Measurements from ENCODE around the gene MYL9. TPM values are rescaled to one million over a fixed set of nuclear protein-coding genes. Genes with fewer than 3 reads are reported as not detected.
A peak's percentile ranks its signal among the peaks of the same experiment; 100 is the strongest.
"Not testable (repeated sequence)": the region's sequence is repeated elsewhere in the genome, so short reads cannot be mapped to it uniquely, and the experiment has no call there.

Gene MYL9
- total RNA-seq, 1 donor from 2014 or later: 0.41 TPM

- FAIRE-seq (no peak), DNase-seq (ENCODE audit: low spot score in 2 of 2) (no peak)
Observed at GRCh38 chr20:36548006-36548315, 6.6 kb downstream of the MYL9 start.

DNA sequence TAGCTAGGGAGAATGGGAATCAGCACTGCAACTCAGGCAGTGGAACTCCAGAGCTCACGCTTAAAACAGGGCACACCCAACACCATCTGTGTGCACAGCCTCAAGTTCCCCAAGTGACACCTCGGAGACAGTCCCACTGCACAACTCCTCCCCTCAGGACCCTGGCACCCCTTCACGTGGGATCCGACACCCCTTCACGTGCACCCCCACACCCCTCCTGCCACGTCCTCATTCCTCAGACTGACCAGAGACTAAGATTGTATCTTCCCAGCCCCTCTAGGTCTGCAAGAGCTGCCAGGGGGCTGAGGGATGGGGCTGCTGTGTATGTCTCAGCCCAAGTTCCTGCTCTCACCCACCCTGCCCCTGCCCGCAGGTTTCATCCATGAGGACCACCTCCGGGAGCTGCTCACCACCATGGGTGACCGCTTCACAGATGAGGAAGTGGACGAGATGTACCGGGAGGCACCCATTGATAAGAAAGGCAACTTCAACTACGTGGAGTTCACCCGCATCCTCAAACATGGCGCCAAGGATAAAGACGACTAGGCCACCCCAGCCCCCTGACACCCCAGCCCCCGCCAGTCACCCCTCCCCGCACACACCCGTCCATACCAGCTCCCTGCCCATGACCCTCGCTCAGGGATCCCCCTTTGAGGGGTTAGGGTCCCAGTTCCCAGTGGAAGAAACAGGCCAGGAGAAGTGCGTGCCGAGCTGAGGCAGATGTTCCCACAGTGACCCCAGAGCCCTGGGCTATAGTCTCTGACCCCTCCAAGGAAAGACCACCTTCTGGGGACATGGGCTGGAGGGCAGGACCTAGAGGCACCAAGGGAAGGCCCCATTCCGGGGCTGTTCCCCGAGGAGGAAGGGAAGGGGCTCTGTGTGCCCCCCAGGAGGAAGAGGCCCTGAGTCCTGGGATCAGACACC lies 7.6 kb downstream of the MYL9 start:
- DNase-seq (ENCODE audit: low spot score in 2 of 2) (no peak), FAIRE-seq (no peak)

GRCh38 chr20:36549628-36549941 lies 8.3 kb downstream of the MYL9 start:
- FAIRE-seq: no peak

DNA sequence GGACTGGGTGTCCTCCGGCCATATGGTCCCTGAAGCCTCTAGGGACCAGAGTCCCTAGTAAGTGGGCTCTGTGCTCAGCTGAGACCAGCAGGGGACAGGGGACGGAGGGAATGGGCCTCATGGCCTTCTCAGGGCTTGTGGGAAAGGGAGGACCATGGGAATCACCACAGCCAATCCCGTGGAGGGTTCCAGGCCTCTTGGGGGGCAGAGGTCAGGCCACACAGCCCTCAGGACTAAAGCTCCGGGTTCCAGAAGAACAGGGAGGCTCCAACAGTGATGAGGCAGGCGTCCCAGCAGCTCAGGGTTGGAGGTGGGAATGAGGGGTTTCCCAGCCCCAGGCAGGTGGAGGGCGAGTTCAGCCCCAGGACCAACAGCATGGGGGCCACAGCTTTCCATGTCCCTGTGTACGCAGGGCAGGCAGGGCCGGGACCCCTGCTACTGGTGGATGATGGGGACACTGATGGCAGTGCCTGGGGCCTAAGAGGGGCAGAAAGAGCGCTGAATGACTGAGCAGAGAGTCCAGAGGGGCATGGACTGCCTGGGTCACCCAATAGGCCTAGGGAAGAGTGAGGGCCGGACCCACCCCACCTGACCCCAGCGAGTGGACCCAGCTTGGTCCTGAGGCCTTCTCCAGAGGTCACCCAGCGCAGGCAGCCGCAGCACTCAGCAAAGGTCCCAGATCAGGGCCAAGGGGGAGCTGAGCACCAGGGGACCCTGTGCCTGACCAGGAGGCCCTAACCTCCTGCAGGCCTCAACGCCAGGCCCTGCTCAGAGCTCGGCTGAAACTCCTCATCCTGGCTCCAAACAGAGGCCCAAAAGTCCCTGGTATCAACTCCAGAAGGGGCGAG lies 8.8 kb downstream of the MYL9 start:
- DNase-seq (ENCODE audit: low spot score in 2 of 2) (no peak), FAIRE-seq (no peak)

More at GRCh38 chr20:36549628-36549941, 8.3 kb downstream of the MYL9 start:
- DNase-seq (ENCODE audit: low spot score in 2 of 2): no peak

GRCh38 chr20:36550790-36551299 lies 9.5 kb downstream of the MYL9 start:
- no peak for DNase-seq (ENCODE audit: low spot score in 2 of 2)
- FAIRE-seq: no peak

- FAIRE-seq (no peak), DNase-seq (ENCODE audit: low spot score in 2 of 2) (no peak)
Observed at GRCh38 chr20:36555248-36555647, 13.9 kb downstream of the MYL9 start.

DNA sequence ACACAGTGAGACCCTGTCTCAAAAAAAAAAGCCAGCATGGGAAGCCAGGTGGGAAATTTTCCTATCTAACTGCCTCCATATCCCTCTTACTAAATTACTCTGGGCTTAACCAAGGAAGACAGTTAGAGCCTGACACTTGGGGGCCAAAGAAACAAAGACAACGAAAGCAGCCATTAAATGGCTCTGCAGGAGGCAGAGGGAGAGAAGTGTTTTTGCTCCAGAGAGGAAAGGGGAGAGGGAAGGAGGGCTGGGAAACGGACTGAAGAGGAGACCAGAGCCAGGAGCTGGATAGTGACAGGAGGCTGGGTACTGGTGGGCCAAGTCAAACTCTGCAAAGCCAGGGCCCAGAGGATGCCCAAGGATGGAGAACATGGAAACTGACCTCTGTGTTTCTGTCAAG lies 21.4 kb downstream of the MYL9 start:
- no peak for DNase-seq (ENCODE audit: low spot score in 2 of 2)
- FAIRE-seq: no peak

DNA sequence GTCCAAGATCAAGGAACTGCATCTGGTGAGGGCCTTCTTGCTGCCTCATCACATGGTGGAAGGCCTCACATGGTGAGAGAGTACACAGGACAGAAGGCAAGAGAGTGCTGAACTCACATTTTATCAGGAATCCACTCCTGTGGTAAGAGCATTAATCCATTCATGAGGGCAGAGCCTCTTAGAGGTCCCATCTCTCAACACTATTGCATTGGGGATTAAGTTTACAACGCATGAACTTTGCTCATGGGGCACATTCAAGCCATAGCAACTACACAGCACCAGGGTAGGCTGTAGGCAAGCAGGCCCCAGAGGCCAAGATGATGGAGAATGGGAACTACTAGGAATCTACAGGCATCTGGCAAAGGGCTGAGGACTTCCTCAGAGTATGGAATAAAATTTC lies 22.1 kb downstream of the MYL9 start:
- FAIRE-seq: no peak
- no peak for DNase-seq (ENCODE audit: low spot score in 2 of 2)

DNA sequence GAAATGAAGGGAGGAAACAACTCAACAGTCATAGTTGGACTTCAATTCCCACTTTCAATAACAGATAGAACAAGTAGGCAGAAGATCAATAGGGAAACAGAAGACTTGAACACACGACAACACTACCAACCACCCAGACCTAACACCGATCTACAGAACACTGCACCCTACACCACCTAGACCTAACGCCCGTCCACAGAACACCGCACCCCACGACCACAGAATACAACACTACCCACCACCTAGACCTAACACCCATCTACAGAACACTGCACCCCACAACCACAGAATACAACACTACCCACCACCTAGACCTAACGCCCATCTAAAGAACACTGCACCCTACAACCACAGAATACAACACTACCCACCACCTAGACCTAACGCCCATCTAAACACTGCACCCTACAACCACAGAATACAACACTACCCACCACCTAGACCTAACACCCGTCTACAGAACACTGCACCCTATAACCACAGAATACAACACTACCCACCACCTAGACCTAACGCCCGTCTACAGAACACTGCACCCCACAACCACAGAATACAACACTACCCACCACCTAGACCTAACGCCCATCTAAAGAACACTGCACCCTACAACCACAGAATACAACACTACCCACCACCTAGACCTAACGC lies 22.9 kb downstream of the MYL9 start:
- FAIRE-seq; DNase-seq (ENCODE audit: low spot score in 2 of 2): not testable (repeated sequence)

DNA sequence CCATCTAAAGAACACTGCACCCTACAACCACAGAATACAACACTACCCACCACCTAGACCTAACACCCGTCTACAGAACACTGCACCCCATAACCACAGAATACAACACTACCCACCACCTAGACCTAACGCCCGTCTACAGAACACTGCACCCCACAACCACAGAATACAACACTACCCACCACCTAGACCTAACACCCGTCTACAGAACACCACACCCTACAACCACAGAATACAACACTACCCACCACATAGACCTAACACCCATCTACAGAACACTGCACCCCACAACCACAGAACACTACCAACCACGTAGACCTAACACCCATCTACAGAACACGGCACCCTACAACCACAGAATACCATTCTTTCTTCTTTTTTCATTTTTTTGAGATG lies 23.4 kb downstream of the MYL9 start:
- not testable (repeated sequence) for FAIRE-seq; DNase-seq (ENCODE audit: low spot score in 2 of 2)

GRCh38 chr20:36565520-36565919 lies 24.2 kb downstream of the MYL9 start:
- DNase-seq (ENCODE audit: low spot score in 2 of 2) (no peak), FAIRE-seq (no peak)

DNA sequence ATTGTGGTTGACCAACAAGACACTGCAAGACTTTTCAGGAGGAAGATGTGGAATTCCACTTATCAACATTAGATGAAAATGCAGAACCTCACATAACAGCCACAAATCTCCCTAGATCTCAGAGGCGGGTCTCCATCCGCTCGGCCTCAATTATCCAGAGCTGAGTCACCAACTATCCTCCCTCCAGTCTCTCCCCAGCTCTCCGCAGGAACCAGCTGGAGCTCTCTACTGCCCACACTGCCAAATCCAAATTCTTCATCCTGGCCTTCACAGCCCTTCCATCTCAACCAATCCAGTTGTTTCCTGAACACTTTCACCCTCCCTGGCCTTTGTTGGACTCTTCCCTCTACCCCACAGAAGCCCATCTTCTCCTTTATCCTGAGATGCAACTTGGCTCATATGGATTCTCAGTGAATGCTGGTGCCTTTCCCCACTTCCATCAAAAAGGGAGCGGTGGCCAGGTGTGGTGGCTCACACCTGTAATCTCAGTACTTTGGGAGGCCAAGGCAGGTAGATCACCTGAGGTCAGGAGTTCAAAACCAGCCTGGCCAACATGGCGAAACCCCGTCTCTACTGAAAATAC lies 28.6 kb downstream of the MYL9 start:
- DNase-seq (ENCODE audit: low spot score in 2 of 2) (no peak), FAIRE-seq (no peak)

- FAIRE-seq: no peak
- no peak for DNase-seq (ENCODE audit: low spot score in 2 of 2)
Observed at GRCh38 chr20:36571564-36572504, 30.5 kb downstream of the MYL9 start.

DNA sequence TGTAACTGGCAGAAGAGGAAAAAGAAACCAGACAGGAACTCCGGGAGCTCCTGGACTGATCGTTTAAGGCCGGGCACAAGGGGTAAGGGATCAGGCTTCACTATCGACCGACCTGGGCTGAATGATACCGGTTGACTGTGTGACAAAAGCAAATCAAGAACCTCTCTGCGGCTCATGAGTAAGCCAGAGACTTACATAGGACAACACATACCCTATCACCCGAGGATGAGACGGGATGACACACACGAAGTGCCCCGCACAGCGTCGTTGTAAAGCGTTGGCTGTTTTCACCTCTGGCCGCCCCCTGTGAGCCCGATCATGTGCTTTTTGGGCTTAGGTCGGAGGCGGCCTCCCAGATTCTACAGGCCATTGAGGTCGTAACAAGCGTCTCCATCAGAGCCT lies 31.4 kb downstream of the MYL9 start:
- FAIRE-seq (no peak), DNase-seq (ENCODE audit: low spot score in 2 of 2) (no peak)

- DNase-seq (ENCODE audit: low spot score in 2 of 2): peak; percentile 87
- FAIRE-seq: no peak
Observed at GRCh38 chr20:36573103-36573797, 31.9 kb downstream of the MYL9 start, which contains the start of gene TGIF2. TSS of gene TGIF2 (plus strand) at chr20:36573597. CDS start at chr20:36578775, 5,178 bp downstream.

- FAIRE-seq (no peak), DNase-seq (ENCODE audit: low spot score in 2 of 2) (peak; percentile 79 to 87)
Observed at GRCh38 chr20:36573798-36574365, 32.6 kb downstream of the MYL9 start.

GRCh38 chr20:36574366-36575135 lies 33.2 kb downstream of the MYL9 start:
- FAIRE-seq (no peak), DNase-seq (ENCODE audit: low spot score in 2 of 2) (peak; percentile 58 to 60)

DNA sequence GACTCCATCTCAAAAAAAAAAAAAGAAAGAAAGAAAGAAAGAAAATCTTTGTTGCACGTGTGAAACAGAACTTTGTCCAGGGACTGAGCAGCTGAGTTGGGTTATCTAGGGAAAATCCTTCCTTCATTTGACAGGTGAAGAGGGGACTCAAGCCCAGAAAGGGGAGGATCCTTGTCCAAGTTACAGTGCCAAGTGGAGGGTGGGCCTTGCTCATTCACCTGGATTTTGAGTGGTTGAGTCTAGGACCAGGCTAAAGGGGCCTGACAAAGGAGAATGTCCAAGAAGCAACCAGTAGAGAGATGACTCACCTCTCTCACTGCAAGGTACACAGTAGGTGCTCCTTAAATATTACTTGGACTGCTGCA lies 34.7 kb downstream of the MYL9 start:
- DNase-seq (ENCODE audit: low spot score in 2 of 2): no peak
- FAIRE-seq: no peak

Data from frontal cortex (tissue), 4 donors.